ENCODE data around the gene CMTM7. TPM values are rescaled to one million over a fixed set of nuclear protein-coding genes. Genes with fewer than 3 reads are reported as not detected.

The CMTM7 gene
- total RNA-seq, 1 donor from 2014 or later: 3.6 TPM

- no peak for ATAC-seq
Measured at GRCh38 chr3:32483772-32484171, 92.1 kb downstream of the CMTM7 start.

GRCh38 chr3:32484436-32484835 lies 92.8 kb downstream of the CMTM7 start:
- DNase-seq (ENCODE audit: low spot score): no peak

More at GRCh38 chr3:32483772-32484171, 92.1 kb downstream of the CMTM7 start:
- no peak for DNase-seq (ENCODE audit: low spot score)

GRCh38 chr3:32487781-32488473 lies 96.3 kb downstream of the CMTM7 start:
- DNase-seq (ENCODE audit: low spot score) (no peak), ATAC-seq (no peak)

More at GRCh38 chr3:32484436-32484835, 92.8 kb downstream of the CMTM7 start:
- no peak for ATAC-seq

GRCh38 chr3:32488474-32489008 lies 96.9 kb downstream of the CMTM7 start:
- ATAC-seq: no peak
- no peak for DNase-seq (ENCODE audit: low spot score)

GRCh38 chr3:32492684-32493436 lies 101.2 kb downstream of the CMTM7 start:
- no peak for DNase-seq (ENCODE audit: low spot score)
- ATAC-seq: no peak

GRCh38 chr3:32493437-32494414 lies 102.1 kb downstream of the CMTM7 start:
- DNase-seq (ENCODE audit: low spot score) (no peak), ATAC-seq (no peak)

GRCh38 chr3:32495085-32495484 lies 103.4 kb downstream of the CMTM7 start:
- no peak for ATAC-seq

GRCh38 chr3:32495609-32496008 lies 104.0 kb downstream of the CMTM7 start:
- DNase-seq (ENCODE audit: low spot score) (no peak), ATAC-seq (no peak)

More at GRCh38 chr3:32495085-32495484, 103.4 kb downstream of the CMTM7 start:
- no peak for DNase-seq (ENCODE audit: low spot score)

GRCh38 chr3:32498252-32498651 lies 106.6 kb downstream of the CMTM7 start:
- ATAC-seq: no peak
- no peak for DNase-seq (ENCODE audit: low spot score)

- ATAC-seq (peak; percentile 14), DNase-seq (ENCODE audit: low spot score) (no peak)
Measured at GRCh38 chr3:32498992-32499391, 107.3 kb downstream of the CMTM7 start.

- DNase-seq (ENCODE audit: low spot score): no peak
- no peak for ATAC-seq
Measured at GRCh38 chr3:32499585-32499984, 107.9 kb downstream of the CMTM7 start.

GRCh38 chr3:32500231-32500630 lies 108.6 kb downstream of the CMTM7 start:
- no peak for DNase-seq (ENCODE audit: low spot score)

GRCh38 chr3:32500880-32501782 lies 109.5 kb downstream of the CMTM7 start:
- DNase-seq (ENCODE audit: low spot score) (peak; percentile 72), ATAC-seq (peak; percentile 35)

More at GRCh38 chr3:32500231-32500630, 108.6 kb downstream of the CMTM7 start:
- no peak for ATAC-seq

- no peak for DNase-seq (ENCODE audit: low spot score)
- ATAC-seq: no peak
Measured at GRCh38 chr3:32501783-32502117, 110.1 kb downstream of the CMTM7 start.

GRCh38 chr3:32502118-32502945 lies 110.7 kb downstream of the CMTM7 start, which contains the start of gene CMTM6:
Gene CMTM6 (minus strand): TSS chr3:32502852. CDS start chr3:32502745, 107 bp downstream.
- DNase-seq (ENCODE audit: low spot score) (peak; percentile 82), ATAC-seq (peak; percentile 88)

- ATAC-seq (no peak), DNase-seq (ENCODE audit: low spot score) (no peak)
Measured at GRCh38 chr3:32502946-32503286, 111.3 kb downstream of the CMTM7 start.

All from left lobe of liver (tissue), 2 donors.